Measurements from ENCODE around the gene PRDM16. TPM values are rescaled to one million over a fixed set of nuclear protein-coding genes. Genes with fewer than 3 reads are reported as not detected.
A peak's percentile ranks its signal among the peaks of the same experiment; 100 is the strongest.

PRDM16 gene
- total and polyA plus RNA-seq, 2 of the 13 experiments (the other 11 are each of a cell fraction or from before 2014, with no cell fraction given): 0.15 to 0.81 TPM

DNA sequence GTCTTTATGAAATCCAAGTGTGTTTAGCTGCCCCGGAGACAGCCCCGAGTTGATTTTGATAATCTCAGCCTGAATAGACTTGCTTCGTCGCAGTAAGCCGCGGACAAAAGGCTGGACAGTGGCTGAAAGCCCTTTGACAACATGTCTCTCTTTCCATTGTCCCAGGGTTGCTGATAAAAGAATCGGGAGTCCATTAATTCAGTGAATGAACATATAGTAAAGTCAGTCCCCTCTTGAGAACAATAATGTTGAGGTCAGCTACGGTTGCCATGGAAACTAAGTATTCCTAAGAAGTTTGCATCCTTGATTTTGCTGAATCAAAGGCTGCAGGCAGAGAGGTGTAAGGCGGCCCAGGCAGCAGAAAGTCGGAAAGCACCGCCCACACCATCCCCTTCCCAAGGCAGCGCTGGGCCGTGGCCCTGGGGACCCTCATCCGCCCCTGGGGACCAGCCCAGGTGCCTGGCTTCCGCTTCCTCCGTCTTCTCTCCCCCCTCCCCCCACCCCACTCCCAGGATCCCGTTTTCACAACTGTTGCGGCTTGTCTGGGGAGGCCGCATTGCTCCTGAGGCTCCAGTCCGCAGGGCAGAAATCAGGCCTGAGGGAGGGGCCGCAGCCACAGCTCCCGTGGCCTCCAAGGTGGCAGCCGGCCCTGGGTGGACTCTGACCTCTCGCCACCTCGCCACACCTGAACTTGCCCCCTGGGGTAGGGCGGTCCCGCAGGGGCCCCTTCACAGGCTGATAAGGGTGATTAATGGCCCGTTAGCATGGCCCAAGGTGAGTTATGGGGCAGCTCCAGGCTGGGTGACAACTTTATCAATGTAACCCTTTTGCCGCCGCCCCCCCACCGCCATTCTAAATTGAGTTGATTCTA is 180.9 kb downstream of the PRDM16 start (continued):
- TF ChIP-seq, protein P1, sequence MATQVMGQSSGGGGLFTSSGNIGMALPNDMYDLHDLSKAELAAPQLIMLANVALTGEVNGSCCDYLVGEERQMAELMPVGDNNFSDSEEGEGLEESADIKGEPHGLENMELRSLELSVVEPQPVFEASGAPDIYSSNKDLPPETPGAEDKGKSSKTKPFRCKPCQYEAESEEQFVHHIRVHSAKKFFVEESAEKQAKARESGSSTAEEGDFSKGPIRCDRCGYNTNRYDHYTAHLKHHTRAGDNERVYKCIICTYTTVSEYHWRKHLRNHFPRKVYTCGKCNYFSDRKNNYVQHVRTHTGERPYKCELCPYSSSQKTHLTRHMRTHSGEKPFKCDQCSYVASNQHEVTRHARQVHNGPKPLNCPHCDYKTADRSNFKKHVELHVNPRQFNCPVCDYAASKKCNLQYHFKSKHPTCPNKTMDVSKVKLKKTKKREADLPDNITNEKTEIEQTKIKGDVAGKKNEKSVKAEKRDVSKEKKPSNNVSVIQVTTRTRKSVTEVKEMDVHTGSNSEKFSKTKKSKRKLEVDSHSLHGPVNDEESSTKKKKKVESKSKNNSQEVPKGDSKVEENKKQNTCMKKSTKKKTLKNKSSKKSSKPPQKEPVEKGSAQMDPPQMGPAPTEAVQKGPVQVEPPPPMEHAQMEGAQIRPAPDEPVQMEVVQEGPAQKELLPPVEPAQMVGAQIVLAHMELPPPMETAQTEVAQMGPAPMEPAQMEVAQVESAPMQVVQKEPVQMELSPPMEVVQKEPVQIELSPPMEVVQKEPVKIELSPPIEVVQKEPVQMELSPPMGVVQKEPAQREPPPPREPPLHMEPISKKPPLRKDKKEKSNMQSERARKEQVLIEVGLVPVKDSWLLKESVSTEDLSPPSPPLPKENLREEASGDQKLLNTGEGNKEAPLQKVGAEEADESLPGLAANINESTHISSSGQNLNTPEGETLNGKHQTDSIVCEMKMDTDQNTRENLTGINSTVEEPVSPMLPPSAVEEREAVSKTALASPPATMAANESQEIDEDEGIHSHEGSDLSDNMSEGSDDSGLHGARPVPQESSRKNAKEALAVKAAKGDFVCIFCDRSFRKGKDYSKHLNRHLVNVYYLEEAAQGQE (IDR thresholded peaks at IDR 0.05; ENCODE audit: borderline replicate concordance in 1 of 2, low read depth in 1 of 2, low read length in 2 of 2): no peak
- no peak for TF ChIP-seq AGO2 (optimal IDR thresholded peaks at IDR 0.05; ENCODE audit: low read depth, low read length)
- no peak for TF ChIP-seq PRPF4 (IDR thresholded peaks at IDR 0.05; ENCODE audit: low read depth, low read length, poor library complexity, severe bottlenecking)
- peak; percentile 14; the same call in 1 of the 2 replicates for TF ChIP-seq ZMYM3 (CRISPR knock-in tag; IDR thresholded peaks at IDR 0.05)
- TF ChIP-seq SIX1 (CRISPR knock-in tag; IDR thresholded peaks at IDR 0.05; ENCODE audit: borderline replicate concordance): no peak
- 0 out of 2 replicates have a peak, but pooled peaks have one; percentile 55 for TF ChIP-seq ZNF333 (CRISPR knock-in tag; IDR thresholded peaks at IDR 0.05; ENCODE audit: borderline replicate concordance)
- no peak for TF ChIP-seq KLF15 (CRISPR knock-in tag; IDR thresholded peaks at IDR 0.05; ENCODE audit: borderline replicate concordance)
- TF ChIP-seq DMAP1 (CRISPR knock-in tag; IDR thresholded peaks at IDR 0.05): no peak; the same call in 1 of the 2 replicates
- no peak for TF ChIP-seq ZBTB3 (CRISPR knock-in tag; IDR thresholded peaks at IDR 0.05; ENCODE audit: borderline replicate concordance, low read depth)
- no peak for TF ChIP-seq SMAD9 (CRISPR knock-in tag; IDR thresholded peaks at IDR 0.05)
- TF ChIP-seq, protein P2, sequence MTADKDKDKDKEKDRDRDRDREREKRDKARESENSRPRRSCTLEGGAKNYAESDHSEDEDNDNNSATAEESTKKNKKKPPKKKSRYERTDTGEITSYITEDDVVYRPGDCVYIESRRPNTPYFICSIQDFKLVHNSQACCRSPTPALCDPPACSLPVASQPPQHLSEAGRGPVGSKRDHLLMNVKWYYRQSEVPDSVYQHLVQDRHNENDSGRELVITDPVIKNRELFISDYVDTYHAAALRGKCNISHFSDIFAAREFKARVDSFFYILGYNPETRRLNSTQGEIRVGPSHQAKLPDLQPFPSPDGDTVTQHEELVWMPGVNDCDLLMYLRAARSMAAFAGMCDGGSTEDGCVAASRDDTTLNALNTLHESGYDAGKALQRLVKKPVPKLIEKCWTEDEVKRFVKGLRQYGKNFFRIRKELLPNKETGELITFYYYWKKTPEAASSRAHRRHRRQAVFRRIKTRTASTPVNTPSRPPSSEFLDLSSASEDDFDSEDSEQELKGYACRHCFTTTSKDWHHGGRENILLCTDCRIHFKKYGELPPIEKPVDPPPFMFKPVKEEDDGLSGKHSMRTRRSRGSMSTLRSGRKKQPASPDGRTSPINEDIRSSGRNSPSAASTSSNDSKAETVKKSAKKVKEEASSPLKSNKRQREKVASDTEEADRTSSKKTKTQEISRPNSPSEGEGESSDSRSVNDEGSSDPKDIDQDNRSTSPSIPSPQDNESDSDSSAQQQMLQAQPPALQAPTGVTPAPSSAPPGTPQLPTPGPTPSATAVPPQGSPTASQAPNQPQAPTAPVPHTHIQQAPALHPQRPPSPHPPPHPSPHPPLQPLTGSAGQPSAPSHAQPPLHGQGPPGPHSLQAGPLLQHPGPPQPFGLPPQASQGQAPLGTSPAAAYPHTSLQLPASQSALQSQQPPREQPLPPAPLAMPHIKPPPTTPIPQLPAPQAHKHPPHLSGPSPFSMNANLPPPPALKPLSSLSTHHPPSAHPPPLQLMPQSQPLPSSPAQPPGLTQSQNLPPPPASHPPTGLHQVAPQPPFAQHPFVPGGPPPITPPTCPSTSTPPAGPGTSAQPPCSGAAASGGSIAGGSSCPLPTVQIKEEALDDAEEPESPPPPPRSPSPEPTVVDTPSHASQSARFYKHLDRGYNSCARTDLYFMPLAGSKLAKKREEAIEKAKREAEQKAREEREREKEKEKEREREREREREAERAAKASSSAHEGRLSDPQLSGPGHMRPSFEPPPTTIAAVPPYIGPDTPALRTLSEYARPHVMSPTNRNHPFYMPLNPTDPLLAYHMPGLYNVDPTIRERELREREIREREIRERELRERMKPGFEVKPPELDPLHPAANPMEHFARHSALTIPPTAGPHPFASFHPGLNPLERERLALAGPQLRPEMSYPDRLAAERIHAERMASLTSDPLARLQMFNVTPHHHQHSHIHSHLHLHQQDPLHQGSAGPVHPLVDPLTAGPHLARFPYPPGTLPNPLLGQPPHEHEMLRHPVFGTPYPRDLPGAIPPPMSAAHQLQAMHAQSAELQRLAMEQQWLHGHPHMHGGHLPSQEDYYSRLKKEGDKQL (CRISPR knock-in tag; IDR thresholded peaks at IDR 0.05; ENCODE audit: low read depth): no peak
- no peak for TF ChIP-seq ZFAT (CRISPR knock-in tag; conservative IDR thresholded peaks at IDR 0.05)
- TF ChIP-seq, protein P3, sequence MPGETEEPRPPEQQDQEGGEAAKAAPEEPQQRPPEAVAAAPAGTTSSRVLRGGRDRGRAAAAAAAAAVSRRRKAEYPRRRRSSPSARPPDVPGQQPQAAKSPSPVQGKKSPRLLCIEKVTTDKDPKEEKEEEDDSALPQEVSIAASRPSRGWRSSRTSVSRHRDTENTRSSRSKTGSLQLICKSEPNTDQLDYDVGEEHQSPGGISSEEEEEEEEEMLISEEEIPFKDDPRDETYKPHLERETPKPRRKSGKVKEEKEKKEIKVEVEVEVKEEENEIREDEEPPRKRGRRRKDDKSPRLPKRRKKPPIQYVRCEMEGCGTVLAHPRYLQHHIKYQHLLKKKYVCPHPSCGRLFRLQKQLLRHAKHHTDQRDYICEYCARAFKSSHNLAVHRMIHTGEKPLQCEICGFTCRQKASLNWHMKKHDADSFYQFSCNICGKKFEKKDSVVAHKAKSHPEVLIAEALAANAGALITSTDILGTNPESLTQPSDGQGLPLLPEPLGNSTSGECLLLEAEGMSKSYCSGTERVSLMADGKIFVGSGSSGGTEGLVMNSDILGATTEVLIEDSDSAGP (CRISPR knock-in tag; IDR thresholded peaks at IDR 0.05; ENCODE audit: borderline replicate concordance): no peak; the same call in 1 of the 2 replicates
- TF ChIP-seq, protein P4, sequence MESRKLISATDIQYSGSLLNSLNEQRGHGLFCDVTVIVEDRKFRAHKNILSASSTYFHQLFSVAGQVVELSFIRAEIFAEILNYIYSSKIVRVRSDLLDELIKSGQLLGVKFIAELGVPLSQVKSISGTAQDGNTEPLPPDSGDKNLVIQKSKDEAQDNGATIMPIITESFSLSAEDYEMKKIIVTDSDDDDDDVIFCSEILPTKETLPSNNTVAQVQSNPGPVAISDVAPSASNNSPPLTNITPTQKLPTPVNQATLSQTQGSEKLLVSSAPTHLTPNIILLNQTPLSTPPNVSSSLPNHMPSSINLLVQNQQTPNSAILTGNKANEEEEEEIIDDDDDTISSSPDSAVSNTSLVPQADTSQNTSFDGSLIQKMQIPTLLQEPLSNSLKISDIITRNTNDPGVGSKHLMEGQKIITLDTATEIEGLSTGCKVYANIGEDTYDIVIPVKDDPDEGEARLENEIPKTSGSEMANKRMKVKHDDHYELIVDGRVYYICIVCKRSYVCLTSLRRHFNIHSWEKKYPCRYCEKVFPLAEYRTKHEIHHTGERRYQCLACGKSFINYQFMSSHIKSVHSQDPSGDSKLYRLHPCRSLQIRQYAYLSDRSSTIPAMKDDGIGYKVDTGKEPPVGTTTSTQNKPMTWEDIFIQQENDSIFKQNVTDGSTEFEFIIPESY (CRISPR knock-in tag; IDR thresholded peaks at IDR 0.05): no peak
